Ramos (cell line): ENCODE data around the gene THAP12.

ENCODE experiments used
- in situ Hi-C: fragments of 300-500 bp; cut with MboI; formaldehyde crosslinking; loops from one replicate; pipeline ENCODE4 v1.14.3; 2022; ENCODE audit warnings: low sequenced_read_pairs; ENCODE audit not compliant: unreplicated experiment

The THAP12 gene

DNA sequence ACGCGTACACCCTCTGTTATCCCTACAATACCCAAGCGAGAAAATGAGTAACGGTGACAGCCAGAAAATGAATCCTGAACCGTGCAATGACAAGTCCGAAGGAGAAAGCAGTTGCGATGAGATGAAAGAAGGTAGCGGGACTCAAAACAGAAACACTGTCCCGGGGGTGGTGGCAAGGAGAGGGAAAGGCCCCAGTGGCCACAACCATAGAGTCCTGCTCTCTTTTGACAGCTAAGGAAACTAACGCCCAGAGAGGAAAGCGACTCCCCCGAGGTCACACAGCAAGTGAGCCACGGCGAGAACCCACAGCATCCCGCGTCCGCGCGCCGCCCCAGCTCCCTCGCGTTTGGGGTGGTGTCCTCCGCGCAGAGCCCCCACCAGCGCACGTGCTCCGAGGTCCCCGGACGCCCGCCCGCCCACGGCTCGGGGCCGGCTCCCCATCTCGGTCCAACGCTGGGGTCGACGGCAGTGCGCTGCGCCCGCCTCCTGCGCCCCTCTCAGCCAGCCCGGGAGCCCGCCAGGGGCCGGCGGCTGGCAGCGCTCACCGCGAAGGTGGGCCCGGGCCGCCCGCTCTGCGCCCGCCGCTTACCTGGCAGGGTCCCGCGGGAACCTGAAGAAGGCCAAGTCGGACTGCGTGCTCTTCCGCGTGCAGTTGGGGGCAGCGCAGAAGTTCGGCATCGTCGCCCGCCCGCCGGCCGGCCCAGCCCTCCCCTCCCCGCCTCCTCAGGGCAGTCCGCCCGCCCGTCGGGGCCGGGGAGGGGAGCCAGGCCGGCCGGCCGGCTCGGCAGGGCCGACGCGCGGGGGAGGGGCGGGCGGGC is 564 bp downstream of the THAP12 start:
- in situ Hi-C loops: no loop called here

DNA sequence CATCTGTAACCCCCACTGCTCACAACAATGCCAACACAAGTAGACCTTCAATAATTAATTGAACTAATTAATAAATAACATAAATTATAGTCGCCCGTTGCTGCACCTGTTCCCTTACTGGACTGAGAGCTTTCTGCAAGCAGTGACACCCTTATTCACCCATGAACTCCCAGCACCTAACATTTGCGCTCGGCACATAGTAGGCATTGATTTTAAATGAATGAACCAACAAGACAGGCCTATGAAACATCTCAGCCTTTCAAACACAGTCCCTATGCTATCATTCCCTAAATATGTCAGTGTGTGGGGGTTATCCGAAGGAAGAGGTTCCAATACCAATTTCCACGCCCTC is 1.1 kb downstream of the THAP12 start:
- in situ Hi-C loops: no loop called here

DNA sequence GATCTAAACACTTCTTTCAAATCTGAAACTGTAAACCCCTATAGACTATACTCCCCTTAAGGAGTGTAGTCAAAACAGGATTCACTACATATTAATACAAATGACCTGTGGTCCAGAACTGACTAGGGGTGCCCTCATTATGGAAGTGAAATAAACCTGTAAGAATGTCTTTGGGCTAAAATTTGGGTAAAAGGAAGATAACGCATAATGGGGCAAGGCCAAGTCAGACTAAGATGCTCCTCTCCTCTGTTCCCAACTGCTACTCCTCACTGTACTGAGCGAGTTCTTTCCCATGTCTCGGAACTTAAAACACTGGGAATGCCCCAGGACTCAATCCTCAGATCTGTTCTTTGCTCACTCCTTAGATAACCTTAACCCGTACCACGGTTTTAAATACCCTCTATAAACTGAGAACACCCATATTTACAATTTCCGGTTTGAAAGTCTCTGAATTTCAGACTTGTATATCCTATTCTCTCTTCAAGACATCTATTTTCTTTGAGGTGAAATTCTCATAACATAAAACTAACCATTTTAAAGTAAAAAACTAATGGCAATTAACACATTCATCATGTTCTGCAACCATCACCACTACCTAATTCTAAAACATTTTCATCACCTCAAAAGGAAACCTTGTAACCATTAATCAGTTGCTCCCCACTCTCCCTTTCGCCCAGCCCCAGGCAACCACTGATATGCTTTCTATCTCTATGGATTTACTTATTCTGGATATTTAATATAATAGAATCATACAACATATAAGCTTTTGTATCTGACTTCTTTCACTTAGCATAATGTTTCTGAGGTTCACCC is 4.0 kb downstream of the THAP12 start:
- in situ Hi-C loops: no loop called here

DNA sequence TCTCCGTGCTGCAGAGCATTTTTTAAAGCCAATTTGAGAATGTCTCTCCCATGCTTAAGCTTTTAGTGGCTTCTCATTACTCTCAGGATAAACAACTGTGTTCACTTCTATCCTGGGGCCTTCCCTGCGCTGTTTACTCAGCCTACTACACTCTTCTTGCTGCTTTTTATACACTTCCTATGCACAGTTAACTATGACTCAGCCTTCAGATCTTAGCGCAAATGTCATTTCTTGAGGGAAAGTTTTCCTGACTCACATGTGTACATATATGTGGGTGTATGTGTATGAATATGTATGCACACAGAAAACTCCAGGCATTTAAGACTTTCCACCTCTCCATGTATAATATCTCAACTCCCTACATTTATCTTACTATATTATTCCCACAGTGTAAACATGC is 9.8 kb downstream of the THAP12 start:
- in situ Hi-C loops: no loop called here

DNA sequence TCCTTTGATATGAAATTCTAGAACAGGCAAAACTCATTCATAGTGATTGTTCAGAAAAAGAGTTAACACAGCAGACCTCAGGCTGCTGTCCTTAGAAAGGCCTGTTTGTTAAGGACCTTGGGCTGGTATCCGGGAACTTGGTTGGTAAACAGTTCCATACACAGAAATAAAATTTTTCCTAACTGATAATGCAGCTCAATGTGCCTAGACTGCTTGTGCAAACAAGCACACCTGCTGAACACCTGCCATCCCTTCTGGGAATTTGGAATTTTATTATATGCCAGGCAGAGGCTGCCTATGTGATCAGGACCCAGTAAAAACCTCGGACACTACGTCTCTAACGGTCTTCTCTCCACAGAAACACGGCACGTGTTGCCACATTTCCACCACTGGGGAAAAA is 11.5 kb downstream of the THAP12 start:
- in situ Hi-C loops: no loop called here

DNA sequence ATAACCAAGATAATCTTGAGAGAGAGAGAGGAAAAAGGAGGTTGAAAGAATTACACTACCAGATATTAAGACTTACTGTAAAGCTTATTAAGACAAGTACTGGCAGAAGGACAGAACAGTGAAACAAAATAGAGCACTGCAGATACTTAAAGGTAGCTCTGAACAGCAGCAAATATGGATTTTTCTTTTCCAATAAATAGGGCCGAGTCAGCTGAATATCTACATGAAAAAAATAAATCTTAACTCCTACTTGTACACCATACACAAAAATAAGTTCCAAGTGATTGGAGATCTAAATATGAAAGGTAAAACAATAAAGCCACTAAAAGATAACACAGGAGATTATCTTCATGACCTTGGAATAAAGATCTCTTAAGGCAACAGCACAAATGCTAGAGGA is 12.4 kb downstream of the THAP12 start:
- in situ Hi-C loops: no loop called here

DNA sequence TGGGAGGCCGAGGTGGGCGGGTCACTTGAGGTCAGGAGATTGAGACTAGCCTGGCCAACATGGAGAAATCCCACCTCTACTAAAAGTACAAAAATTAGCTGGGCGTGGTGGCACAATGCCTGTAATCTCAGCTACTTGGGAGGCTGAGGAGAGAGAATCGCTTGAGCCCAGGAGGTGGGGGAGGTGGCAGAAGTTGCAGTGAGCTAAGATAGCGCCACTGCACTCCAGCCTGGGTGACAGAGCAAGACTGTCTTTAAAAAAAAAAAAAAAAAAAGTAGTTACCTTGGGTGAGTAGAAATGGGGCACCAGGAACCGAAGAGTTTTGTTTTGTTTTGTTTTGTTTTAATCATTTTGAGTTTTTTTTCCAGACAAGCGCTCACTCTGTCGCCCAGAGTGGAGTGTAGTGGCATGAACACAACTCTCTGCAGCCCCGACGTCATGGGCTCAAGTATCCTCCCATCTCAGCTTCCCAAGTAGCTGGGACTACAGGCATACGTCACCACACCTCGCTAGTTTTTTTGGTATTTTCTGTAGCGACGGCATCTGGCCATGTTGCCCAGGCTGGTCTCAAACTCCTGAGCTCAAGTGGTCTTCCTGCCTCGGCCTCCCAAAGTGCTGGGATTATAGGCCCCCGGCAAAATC is 15.8 kb downstream of the THAP12 start:
- in situ Hi-C loops: no loop called here

DNA sequence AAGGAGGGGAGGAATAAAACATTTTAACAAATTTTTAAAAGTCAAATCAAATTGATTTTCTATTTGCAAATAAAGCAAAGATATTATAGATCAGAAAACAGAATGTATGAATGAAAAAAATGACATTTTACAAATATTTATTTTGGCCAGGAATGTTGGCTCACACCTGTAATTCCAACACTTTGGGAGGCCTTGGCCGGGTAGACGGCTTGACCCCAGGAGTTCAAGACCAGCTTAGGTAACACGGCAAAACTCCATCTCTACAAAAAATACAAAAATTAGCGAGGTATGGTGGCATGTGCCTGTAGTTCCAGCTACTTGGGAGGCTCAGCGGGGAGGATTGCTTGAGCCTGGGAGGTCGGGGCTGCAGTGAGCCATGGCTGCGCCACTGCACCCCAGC is 18.2 kb downstream of the THAP12 start:
- in situ Hi-C loops: no loop called here

DNA sequence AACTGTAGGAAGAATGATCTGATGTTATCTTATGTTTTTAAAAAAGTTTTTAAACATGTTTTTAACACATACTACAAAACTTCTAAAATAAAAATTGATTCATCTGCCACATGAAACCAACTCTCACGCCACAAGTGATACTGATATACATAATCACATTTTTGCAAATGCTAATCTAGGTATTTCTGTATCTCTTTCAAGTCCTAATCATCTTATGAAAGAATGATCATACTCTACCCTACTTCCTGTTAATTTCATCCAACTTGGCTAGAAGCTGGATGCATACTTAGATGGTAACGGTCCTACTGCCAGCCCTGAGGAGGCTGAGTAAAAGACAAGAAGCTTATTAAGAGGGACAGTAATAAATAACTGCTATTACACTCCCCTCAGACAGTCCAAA is 19.2 kb downstream of the THAP12 start:
- in situ Hi-C loops: no loop called here

DNA sequence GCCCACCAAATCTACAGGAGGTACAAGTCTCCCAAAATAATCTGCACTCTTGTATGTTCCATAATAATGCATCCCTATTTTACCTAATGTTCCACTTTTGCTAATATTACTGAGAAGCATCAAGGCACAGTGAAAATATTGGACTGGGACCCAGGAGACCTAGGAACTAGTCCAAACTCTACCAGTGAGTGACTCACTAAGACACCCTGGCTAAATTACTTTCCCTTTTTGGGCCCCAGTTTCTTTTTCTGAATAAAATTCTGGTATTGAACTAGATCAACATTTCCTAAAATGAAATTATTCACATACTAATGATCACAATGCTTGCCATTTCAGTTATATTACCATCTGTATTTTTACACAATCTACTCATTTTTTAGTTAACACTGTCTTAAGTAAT is 19.6 kb downstream of the THAP12 start:
- in situ Hi-C loops: no loop called here

DNA sequence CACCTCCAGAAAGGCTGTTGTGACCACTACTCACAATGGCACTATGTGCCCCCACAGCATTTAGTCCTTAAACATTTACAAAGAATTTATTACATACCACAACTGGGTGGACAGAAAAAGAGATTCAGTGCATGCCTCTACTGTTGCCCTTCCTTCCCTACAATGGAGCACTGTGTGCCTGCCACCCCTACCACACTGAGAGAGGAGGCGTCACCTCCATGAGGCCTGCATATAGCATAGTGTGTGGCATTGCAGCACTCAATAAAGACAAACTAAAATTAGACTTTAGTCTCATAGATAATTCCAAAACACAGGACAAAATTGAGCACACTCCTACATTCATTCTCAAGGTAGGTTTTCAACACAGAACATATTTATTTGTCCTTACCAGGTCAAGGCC is 25.8 kb downstream of the THAP12 start:
- in situ Hi-C loops: no loop called here

DNA sequence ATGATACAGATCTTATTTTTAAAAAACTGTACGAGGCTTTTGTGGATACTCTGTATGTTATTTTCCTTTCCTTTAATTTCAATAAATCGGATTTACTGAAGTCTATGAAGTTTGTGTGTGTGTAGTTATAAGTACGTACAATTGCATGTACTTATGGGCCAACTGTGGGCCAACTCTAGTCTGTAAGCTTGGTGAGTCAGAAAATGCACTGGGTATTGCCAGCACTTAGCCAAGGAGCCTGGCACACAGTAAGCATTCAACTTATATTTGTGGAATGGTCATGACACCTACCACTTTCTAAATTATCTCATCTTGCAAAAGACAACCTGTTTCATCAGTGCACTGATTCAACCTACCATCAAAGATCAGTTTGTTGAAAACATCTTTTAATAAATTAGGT is 32.6 kb downstream of the THAP12 start:
- in situ Hi-C loops: no loop called here

DNA sequence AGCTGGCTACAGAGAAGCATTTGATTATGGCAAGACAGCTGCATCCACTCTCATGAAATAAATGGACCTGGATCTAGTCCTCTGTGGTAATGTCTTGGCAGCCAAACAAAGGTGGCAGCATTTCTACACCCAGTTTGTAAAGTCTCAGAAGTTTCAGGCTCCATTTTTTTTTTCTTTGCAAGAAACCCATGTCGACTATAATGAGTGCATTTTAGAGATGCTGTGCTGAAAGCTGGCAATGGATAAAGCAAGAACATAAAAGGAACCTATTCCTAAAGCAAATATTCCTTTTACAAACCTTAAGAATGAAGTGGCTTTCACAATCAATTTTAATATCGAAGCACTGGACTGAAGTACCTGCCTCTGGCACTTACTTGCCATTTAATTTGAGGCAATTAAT is 33.5 kb downstream of the THAP12 start:
- in situ Hi-C loops: no loop called here

DNA sequence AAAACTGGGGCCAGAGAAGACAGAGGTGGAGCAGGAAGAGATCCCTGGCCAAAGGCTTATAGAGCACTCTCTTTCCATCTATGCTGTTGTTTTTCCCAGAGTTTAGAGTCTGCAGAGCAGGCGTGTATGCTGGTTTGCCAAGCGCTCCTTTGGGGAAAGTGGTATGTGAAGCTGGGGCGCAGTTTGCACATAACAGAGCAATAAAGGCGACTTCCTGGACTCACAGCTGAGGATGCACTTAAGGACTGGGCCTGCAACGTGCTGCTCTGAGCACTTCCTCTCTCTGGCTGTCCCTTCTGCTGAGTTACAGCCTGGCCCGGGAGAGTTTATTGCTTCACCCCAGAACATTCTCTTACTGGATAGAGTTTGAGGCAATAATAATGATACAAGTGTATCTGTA is 41.7 kb downstream of the THAP12 start:
- in situ Hi-C loops: no loop called here

DNA sequence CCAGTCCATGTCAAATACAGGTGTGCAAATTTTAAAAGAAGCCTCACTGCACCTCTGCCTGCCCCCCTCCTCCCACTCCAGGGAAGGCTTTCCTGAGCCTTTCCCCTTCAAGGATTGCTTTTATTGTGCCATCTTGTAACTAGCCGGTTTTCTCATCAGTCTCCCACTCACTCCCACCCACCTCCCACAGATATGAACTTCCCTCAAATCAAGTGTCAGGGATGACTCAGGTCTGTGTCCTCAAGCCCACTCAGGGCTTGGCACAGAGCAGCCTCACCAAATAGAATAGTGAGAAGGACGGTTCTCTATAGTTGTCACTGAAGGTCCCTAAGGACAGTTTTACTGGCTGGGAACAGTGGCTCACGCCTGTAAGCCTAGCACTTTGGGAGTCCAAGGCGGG is 43.0 kb downstream of the THAP12 start:
- in situ Hi-C loops: no loop called here

DNA sequence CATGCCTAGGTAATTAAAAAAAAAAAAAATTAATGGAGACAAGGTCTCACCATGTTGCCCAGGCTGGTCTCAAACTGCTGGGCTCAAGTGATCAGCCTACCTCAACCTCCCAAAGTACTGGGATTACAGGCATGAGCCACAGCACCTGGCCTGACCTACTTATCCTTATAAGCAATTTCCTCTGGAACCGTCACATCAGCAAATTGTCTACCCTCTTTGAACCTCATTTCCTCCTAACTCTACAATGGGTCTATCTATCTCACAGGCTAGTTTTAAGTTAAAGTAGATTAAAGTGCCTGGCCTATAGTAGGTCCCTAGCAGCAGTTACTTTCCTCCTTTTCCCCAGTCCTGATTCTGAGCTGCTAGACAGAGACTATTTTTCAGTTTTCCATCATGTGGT is 43.5 kb downstream of the THAP12 start:
- in situ Hi-C loops: no loop called here

DNA sequence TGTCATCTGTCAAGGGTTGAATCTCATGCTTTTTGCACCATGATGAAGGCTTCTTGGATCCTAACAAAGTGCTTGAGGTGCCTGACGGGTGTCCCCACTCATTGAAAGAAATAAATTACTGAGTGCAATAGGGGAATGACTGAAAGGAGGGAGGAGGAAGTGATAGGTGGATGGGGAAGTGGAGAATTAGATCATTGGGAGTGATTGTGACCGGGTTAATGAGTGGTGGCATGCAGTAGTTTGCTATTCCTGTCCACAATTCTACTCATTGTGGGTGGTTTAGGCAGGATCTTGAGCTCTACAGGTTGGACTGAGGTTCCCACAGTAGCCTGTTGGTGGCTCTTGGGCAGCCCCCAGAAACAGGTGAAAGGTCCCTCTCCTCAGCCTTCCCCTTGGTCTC is 44.3 kb downstream of the THAP12 start:
- in situ Hi-C loops: no loop called here

DNA sequence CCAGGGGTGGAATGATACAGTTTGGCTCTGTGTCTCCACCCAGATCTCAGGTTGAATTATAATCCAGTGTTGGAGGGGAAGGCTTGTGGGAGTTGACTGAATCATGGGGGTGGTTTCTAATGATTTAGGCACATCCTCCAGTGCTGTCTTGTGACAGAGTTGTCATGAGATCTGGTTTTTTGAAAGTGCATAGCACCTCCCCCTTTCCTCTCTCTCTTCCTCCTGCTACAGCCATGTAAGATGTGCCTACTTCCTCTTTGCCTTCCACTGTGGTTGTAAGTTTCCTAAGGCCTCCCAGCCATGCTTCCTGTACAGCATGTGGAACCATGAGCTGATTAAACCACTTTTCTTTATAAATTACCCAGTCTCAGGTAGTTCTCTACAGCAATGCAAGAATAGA is 45.1 kb downstream of the THAP12 start:
- in situ Hi-C loops: no loop called here

DNA sequence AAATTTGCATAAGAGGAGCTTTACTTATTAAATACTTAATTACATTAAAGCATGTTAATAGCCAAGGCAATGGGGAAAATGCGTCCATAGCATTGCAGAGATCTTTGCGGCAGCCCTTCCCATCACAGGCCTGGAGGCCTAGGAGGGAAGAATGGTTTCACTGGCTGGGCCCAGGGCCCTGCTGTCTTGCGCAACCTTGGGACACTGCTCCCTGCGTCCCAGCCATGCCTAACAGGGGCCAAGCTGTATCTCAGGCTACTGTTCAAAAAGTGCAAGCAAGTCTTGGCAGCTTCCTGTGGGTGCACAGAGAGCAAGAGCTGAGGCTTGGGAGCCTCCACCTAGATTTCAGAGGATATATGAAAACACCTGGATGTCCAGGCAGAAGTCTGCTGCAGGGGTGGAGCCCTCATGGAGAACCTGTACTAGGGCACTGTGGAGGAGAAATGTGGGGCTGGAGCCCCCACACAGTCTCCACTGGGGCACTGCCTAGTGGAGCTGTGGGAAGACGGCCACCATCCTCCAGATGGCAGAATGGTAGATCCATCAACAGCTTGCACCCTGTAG is 46.0 kb downstream of the THAP12 start:
- in situ Hi-C loops: no loop called here

DNA sequence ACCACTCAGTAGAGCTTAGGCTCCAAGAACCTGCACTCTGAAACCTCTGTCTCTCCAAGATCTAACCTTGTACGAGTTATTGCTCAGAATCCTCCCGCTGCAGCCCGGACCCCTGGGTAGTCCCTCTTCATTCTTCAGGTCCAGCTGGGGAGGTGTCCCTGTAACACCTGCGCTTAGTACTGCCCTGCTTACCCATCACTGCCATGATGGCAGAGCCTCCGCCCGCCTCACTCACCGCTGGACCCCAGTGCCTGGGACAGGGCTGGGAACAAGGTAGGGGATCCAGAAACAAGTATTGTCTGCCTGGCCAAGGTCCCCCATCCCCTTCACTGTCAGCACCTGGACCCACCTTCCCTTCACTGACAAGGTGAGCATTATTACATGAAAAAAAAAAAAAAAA is 50.3 kb downstream of the THAP12 start:
- in situ Hi-C loops: no loop called here

DNA sequence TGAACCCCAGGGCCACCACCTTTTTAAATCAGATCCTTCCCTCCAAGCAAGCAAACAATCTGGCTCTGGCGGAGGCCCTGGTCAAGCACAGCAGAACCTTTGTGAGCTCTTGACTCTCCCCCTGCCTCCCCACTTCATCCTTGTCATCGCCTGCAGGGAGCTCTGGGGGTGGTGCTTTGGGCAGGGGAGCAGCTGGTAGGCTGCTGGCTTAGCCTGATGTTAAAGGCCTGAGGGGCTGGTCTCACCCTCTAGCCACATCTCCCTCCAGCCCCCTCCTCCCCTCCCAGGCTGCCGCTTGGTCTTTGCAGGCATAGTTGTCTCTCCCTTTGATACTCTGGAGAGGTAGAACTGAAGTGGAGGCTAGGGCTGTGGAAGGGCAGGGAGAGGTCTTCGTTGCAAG is 50.9 kb downstream of the THAP12 start:
- in situ Hi-C loops: no loop called here
